GM06990 (cell line): Measurements from ENCODE around the gene VPS51.
A peak's percentile ranks its signal among the peaks of the same experiment; 100 is the strongest.

Experiments used
- DNase-seq: peaks from one replicate; pipeline ENCODE4 v3.0.0-alpha.2; 2011; ENCODE audit not compliant: insufficient read length; ENCODE audit errors: extremely low read depth
- H3K27me3 ChIP-seq: replicated peaks from 2 replicates; pipeline ENCODE4 v1.6.0; 2011; ENCODE audit warnings: low read length; ENCODE audit not compliant: control insufficient read depth, insufficient read depth
- H3K36me3 ChIP-seq: 2 replicates; pipeline ENCODE4 v1.5.1; 2011; ENCODE audit warnings: low read length; ENCODE audit not compliant: control insufficient read depth, insufficient read depth
- H3K4me3 ChIP-seq: replicated peaks from 2 replicates; pipeline ENCODE4 v1.5.1; 2011; ENCODE audit warnings: low read depth, mild to moderate bottlenecking, control low read depth, low read length
- CTCF ChIP-seq: IDR thresholded peaks from 2 replicates; pipeline ENCODE4 v1.5.1; 2011; ENCODE audit warnings: low read length, control low read depth, mild to moderate bottlenecking, inconsistent platforms; ENCODE audit not compliant: insufficient read depth, poor library complexity, severe bottlenecking

VPS51 gene

GRCh38 chr11:65132238-65132987 lies 36.4 kb downstream of the VPS51 start:
- peaks cover 43% of the 10 kb centered on the region for H3K36me3 ChIP-seq
- H3K27me3 ChIP-seq = no peaks in the 10 kb centered on the region
- peak; percentile 70 for DNase-seq
- TF ChIP-seq CTCF = no peak
- peak overlapping the region; percentile 97 for H3K4me3 ChIP-seq

- TF ChIP-seq CTCF = no peak
- Histone ChIP-seq H3K4me3 (peak overlapping the region; percentile 97), H3K36me3 (peaks cover 36% of the 10 kb centered on the region), H3K27me3 (no peaks in the 10 kb centered on the region)
- DNase-seq = peak; percentile 66
These were observed 37.1 kb downstream of the VPS51 start for GRCh38 chr11:65132988-65133700.

- peaks cover 32% of the 10 kb centered on the region for H3K36me3 ChIP-seq
- peak overlapping the region; percentile 97 for H3K4me3 ChIP-seq
- H3K27me3 ChIP-seq = no peaks in the 10 kb centered on the region
- DNase-seq = no peak
- TF ChIP-seq CTCF = no peak
These were observed 37.7 kb downstream of the VPS51 start for GRCh38 chr11:65133724-65134123.

GRCh38 chr11:65134240-65134951 lies 38.4 kb downstream of the VPS51 start, which contains the start of gene SYVN1:
TSS of gene SYVN1 (minus strand) at chr11:65134519. CDS start at chr11:65133601, 918 bp downstream.
- Histone ChIP-seq H3K27me3 (no peaks in the 10 kb centered on the region), H3K4me3 (peak within 1 kb of the TSS; percentile 97), H3K36me3 (peaks cover 27% of the 10 kb centered on the region)
- TF ChIP-seq CTCF = no peak
- DNase-seq = peak; percentile 95

GRCh38 chr11:65134952-65135632 lies 39.1 kb downstream of the VPS51 start:
- no peak for TF ChIP-seq CTCF
- DNase-seq = no peak
- no peaks in the 10 kb centered on the region for H3K27me3 ChIP-seq
- H3K36me3 ChIP-seq = peaks cover 20% of the 10 kb centered on the region
- H3K4me3 ChIP-seq = peak overlapping the region; percentile 97
